A673 (cell line): ENCODE results near the gene GAB2.

Experiments
- CTCF ChIP-seq: fragments of 300-800, 200-600 bp; sonication (generic); conservative IDR thresholded peaks from 2 replicates; pipeline ENCODE4 v1.5.1; 2017; ENCODE audit warnings: low read depth, mild to moderate bottlenecking, antibody characterized with exemption, low read length, moderate library complexity, mixed read lengths
- EZH2 ChIP-seq: fragments of 200-600 bp; sonication (generic); IDR thresholded peaks from 2 replicates; pipeline ENCODE4 v1.6.1; 2017; ENCODE audit warnings: borderline replicate concordance, low read depth, mild to moderate bottlenecking, mixed read lengths, antibody characterized with exemption, low read length; ENCODE audit not compliant: poor library complexity, severe bottlenecking

DNA sequence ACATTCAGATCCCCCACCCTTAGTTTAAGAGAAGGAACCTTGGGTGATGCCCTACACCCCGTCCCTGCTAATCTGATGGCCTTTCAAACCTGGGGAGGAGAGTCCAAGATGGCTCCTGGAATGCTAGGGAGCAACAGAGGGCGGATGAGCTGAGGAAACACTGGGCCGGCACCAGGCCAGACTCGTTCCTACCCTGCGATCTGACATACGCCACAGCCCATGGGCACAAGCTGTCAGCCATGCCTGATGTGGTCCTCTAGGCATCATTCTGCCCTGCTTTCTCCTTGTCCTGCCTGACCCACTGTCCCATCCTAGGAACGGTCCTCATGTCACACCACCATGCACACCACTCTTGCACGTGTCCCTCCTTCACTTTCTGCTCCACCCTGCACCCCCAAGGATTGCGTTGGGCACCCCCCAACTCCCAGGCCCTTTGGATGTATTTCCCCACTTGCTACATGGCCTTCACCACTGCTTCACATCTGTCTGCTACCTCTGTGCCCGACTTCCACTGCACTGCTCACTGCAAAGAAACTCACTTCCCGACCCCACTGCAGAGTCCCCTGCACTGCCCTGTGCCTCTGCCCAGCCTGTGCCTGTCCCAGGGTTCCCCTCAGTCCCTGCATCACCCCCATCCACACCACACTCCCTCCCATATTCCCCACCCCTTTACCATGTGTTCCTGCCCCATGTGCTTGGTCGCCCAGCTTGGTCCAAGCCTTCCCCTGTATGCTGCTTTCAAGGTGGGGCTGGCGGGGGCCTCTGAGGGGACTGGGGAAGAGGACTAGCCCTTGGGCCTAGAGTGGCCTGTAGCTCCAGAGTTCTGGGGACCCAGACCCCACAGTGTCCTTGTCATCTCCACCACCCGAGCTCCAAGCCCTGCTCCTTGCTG lies 199.7 kb downstream of the GAB2 start:
- TF ChIP-seq CTCF (no peak), EZH2 (no peak)
